Measurements from ENCODE around the gene STRA6.

DNA sequence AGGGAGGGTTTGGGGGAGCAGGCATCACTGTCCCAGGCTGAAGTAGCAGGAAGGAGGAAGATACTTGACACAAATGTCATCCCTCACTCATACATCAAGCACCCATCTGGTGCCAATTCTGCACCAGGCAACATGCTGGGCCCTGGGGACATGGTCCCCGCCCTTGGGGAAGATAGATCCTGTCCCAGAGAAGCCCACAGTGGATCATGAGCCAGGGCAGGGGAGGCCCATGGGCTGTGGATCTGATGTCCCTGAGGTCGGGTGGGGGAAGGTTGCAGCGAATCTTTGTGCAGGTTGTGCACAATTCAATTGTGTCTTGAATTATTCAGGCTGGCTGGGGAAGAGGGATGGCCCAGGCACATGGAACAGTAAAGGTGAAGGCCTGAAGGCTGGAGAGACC is 27.1 kb upstream of the STRA6 start:
- TF ChIP-seq, protein P1, sequence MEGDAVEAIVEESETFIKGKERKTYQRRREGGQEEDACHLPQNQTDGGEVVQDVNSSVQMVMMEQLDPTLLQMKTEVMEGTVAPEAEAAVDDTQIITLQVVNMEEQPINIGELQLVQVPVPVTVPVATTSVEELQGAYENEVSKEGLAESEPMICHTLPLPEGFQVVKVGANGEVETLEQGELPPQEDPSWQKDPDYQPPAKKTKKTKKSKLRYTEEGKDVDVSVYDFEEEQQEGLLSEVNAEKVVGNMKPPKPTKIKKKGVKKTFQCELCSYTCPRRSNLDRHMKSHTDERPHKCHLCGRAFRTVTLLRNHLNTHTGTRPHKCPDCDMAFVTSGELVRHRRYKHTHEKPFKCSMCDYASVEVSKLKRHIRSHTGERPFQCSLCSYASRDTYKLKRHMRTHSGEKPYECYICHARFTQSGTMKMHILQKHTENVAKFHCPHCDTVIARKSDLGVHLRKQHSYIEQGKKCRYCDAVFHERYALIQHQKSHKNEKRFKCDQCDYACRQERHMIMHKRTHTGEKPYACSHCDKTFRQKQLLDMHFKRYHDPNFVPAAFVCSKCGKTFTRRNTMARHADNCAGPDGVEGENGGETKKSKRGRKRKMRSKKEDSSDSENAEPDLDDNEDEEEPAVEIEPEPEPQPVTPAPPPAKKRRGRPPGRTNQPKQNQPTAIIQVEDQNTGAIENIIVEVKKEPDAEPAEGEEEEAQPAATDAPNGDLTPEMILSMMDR (IDR thresholded peaks at IDR 0.05) = no peak
- TF ChIP-seq, protein P2, sequence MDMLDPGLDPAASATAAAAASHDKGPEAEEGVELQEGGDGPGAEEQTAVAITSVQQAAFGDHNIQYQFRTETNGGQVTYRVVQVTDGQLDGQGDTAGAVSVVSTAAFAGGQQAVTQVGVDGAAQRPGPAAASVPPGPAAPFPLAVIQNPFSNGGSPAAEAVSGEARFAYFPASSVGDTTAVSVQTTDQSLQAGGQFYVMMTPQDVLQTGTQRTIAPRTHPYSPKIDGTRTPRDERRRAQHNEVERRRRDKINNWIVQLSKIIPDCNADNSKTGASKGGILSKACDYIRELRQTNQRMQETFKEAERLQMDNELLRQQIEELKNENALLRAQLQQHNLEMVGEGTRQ (IDR thresholded peaks at IDR 0.05; ENCODE audit: borderline replicate concordance, low read depth, low read length) = no peak
- no peak for TF ChIP-seq SIN3A (IDR thresholded peaks at IDR 0.05; ENCODE audit: borderline replicate concordance, low read depth, low read length)
